RCC 7860 (cell line): ENCODE data around the gene UNC93A.
A peak's percentile ranks its signal among the peaks of the same experiment; 100 is the strongest.
"Not testable (repeated sequence)": the region's sequence is repeated elsewhere in the genome, so short reads cannot be mapped to it uniquely, and the experiment has no call there.

Experiments used
- DNase-seq: peaks from one replicate; pipeline ENCODE4 v3.0.0-alpha.2; 2015; ENCODE audit warnings: low spot score
- FAIRE-seq: peaks from 2 replicates; lab custom pipeline; 2012; peaks lifted over from hg19 to GRCh38; lab: Jason Lieb, UNC

Gene UNC93A

GRCh38 chr6:167307342-167307955 is 16.3 kb downstream of the UNC93A start:
- FAIRE-seq, result no peak
- DNase-seq, result no peak

- DNase-seq (no peak), FAIRE-seq (no peak)
Observed at GRCh38 chr6:167308207-167308606, 17.1 kb downstream of the UNC93A start.

- not testable (repeated sequence) for FAIRE-seq, DNase-seq
Observed at GRCh38 chr6:167309355-167310192, 18.5 kb downstream of the UNC93A start.

- FAIRE-seq (no peak), DNase-seq (no peak)
Observed at GRCh38 chr6:167311286-167311685, 20.2 kb downstream of the UNC93A start.

GRCh38 chr6:167311691-167312090 is 20.6 kb downstream of the UNC93A start:
- not testable (repeated sequence) for DNase-seq, FAIRE-seq

GRCh38 chr6:167314180-167314821 is 23.2 kb downstream of the UNC93A start:
- FAIRE-seq (no peak), DNase-seq (no peak)

GRCh38 chr6:167317172-167317571 is 26.1 kb downstream of the UNC93A start:
- FAIRE-seq (no peak), DNase-seq (no peak)

- DNase-seq (peak; percentile 68), FAIRE-seq (peak; percentile 68)
Observed at GRCh38 chr6:167318354-167318753, 27.2 kb downstream of the UNC93A start.

GRCh38 chr6:167318856-167319255 is 27.7 kb downstream of the UNC93A start:
- FAIRE-seq (peak; percentile 69), DNase-seq (peak; percentile 8)

- DNase-seq (peak; percentile 75), FAIRE-seq (peak; percentile 98)
Observed at GRCh38 chr6:167319856-167320753, 29.0 kb downstream of the UNC93A start.

GRCh38 chr6:167320754-167321056 is 29.6 kb downstream of the UNC93A start:
- DNase-seq, result peak; percentile 29
- peak; percentile 68 for FAIRE-seq

- DNase-seq, FAIRE-seq: not testable (repeated sequence)
Observed at GRCh38 chr6:167321185-167321584, 30.1 kb downstream of the UNC93A start.

GRCh38 chr6:167323111-167323510 is 32.0 kb downstream of the UNC93A start:
- FAIRE-seq, result no peak
- DNase-seq, result no peak

GRCh38 chr6:167324111-167324510 is 33.0 kb downstream of the UNC93A start:
- FAIRE-seq, result no peak
- DNase-seq, result no peak

- FAIRE-seq, result no peak
- DNase-seq, result no peak
Observed at GRCh38 chr6:167325766-167326165, 34.7 kb downstream of the UNC93A start.

GRCh38 chr6:167327391-167327790 is 36.3 kb downstream of the UNC93A start:
- FAIRE-seq (no peak), DNase-seq (no peak)

GRCh38 chr6:167328086-167328485 is 37.0 kb downstream of the UNC93A start:
- no peak for FAIRE-seq
- DNase-seq, result no peak

- FAIRE-seq (no peak), DNase-seq (no peak)
Observed at GRCh38 chr6:167329014-167329413, 37.9 kb downstream of the UNC93A start.

GRCh38 chr6:167330750-167331149 is 39.6 kb downstream of the UNC93A start:
- FAIRE-seq (no peak), DNase-seq (no peak)

GRCh38 chr6:167331565-167331964 is 40.5 kb downstream of the UNC93A start:
- FAIRE-seq, result no peak
- no peak for DNase-seq
